AG09319 (cell line): ENCODE data around the gene CTSD.

Experiments used
- DNase-seq: peaks from one replicate; pipeline ENCODE4 v3.0.0-alpha.2; 2010; ENCODE audit warnings: low read depth; ENCODE audit errors: extremely low read depth
- CTCF ChIP-seq: IDR thresholded peaks from 2 replicates; pipeline ENCODE4 v1.5.1; 2011; ENCODE audit warnings: low read depth, mild to moderate bottlenecking, inconsistent platforms, low read length, moderate library complexity

The CTSD gene

DNA sequence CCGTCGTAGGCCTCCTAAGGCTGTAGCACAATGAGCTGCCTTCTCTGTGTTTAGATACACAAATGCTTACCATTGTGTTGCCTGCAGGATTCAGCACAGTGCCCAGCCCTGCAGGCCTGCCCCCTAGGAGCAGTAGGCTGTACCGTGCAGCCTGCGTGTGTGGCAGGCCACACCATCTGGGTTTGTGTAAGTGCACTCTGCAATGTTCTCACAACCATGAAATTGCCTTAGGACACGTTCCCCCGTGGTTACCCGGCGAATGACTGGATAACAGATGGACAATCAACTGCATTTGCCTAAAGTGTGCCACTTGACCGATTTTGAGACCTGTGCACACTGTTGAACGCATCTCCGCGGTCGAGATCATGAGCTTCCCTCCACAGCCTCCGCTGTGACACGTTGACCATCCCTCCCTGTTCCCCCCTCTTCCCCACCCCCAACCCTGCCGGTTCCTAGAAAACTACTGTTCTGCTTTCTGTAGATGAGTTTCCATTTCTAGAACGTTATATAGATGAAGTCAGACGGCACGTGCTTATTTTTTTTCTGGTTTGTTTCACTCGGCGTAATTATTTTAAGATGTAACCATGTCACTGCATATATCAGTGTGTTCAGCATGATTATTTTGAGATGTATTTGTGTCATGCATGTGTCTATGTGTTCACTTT is 22.2 kb upstream of the CTSD start:
- TF ChIP-seq CTCF = no peak
- DNase-seq = no peak

GRCh38 chr11:1784761-1785650 is 21.3 kb upstream of the CTSD start:
- DNase-seq = no peak
- TF ChIP-seq CTCF = no peak

- DNase-seq = no peak
- TF ChIP-seq CTCF = no peak
These were observed 20.2 kb upstream of the CTSD start for GRCh38 chr11:1783725-1784529.

- TF ChIP-seq CTCF = no peak
- DNase-seq = no peak
These were observed 19.4 kb upstream of the CTSD start for GRCh38 chr11:1782831-1783724.

- DNase-seq = no peak
- no peak for TF ChIP-seq CTCF
These were observed 18.4 kb upstream of the CTSD start for GRCh38 chr11:1782031-1782590.

GRCh38 chr11:1781593-1781975 is 17.9 kb upstream of the CTSD start:
- TF ChIP-seq CTCF = no peak
- no peak for DNase-seq
